H1 (cell line): ENCODE data around the gene NEO1. TPM values are rescaled to one million over a fixed set of nuclear protein-coding genes. Genes with fewer than 3 reads are reported as not detected.

Experiments used
- CTCF ChIA-PET: fragments of 300-600 bp; sonication (Branson Sonifier 250); formaldehyde crosslinking; loops from one replicate; lab custom pipeline; 2021; ENCODE audit not compliant: partially characterized antibody; lab: Charles Lee
- POLR2A ChIA-PET: fragments of 300-600 bp; sonication (Branson Sonifier 250); formaldehyde crosslinking; loops from one replicate; lab custom pipeline; 2021; ENCODE audit warnings: inconsistent platforms; ENCODE audit not compliant: partially characterized antibody; lab: Charles Lee
- DNase-seq, 2 experiments: peaks; one replicate each; pipeline versions ENCODE4 v3.0.0 to v3.0.0-alpha.2; 2010 to 2022; ENCODE audit warnings: low spot score in 2 of 2, low read depth in 1 of 2, mixed read lengths in 1 of 2
- FAIRE-seq: peaks from 2 replicates; lab custom pipeline; 2011; peaks lifted over from hg19 to GRCh38; lab: Jason Lieb, UNC
- H2AFZ ChIP-seq: 2 replicates; pipeline ENCODE4 v1.8.1; 2012; ENCODE audit warnings: low read length, inconsistent platforms
- H2AK5ac ChIP-seq: 2 replicates; pipeline ENCODE4 v1.6.1; 2013; ENCODE audit warnings: low read depth, low read length
- H2BK120ac ChIP-seq: replicated peaks from 2 replicates; pipeline ENCODE3; 2013; ENCODE audit warnings: low read depth, low read length, inconsistent platforms
- H2BK12ac ChIP-seq: 2 replicates; pipeline ENCODE4 v1.6.1; 2013; ENCODE audit warnings: low read depth, low read length
- H2BK15ac ChIP-seq: 2 replicates; pipeline ENCODE4 v1.6.1; 2013; ENCODE audit warnings: low read length
- H2BK20ac ChIP-seq: 2 replicates; pipeline ENCODE4 v1.6.1; 2013; ENCODE audit warnings: low read length
- H2BK5ac ChIP-seq: 2 replicates; pipeline ENCODE4 v1.6.1; 2013; ENCODE audit warnings: low read depth, low read length
- H3K14ac ChIP-seq: 2 replicates; pipeline ENCODE4 v1.6.1; 2013; ENCODE audit warnings: inconsistent platforms; ENCODE audit not compliant: insufficient read length
- H3K18ac ChIP-seq: 2 replicates; pipeline ENCODE4 v1.6.1; 2013; ENCODE audit warnings: low read length; ENCODE audit errors: extremely low read depth
- H3K23ac ChIP-seq: 2 replicates; pipeline ENCODE4 v1.6.1; 2013; ENCODE audit warnings: inconsistent platforms; ENCODE audit not compliant: insufficient read length
- H3K23me2 ChIP-seq: 2 replicates; pipeline ENCODE4 v1.6.1; 2013; ENCODE audit warnings: low read depth, low read length
- H3K27ac ChIP-seq: 2 replicates; pipeline ENCODE4 v1.6.1; 2011; ENCODE audit warnings: low read depth, low read length, inconsistent platforms
- H3K27me3 ChIP-seq, 4 experiments: replicated peaks in 1 of 4; 1 replicate in 1 of 4; 2 replicates in 3 of 4; pipeline versions ENCODE4 v1.6.1 to v1.8.1; 2011 to 2013; ENCODE audit warnings: low read length in 3 of 4, mild to moderate bottlenecking in 3 of 4, inconsistent platforms in 2 of 4, mixed read lengths in 2 of 4, moderate library complexity in 1 of 4; ENCODE audit not compliant: control insufficient read depth in 3 of 4, insufficient read depth in 3 of 4; ENCODE audit errors: extremely low read depth in 1 of 4
- H3K36me3 ChIP-seq, 4 experiments: 2 replicates each; pipeline versions ENCODE4 v1.6.1 to v1.8.1; 2011 to 2013; ENCODE audit warnings: mild to moderate bottlenecking in 4 of 4, low read length in 3 of 4, moderate library complexity in 2 of 4, control low read depth in 1 of 4, inconsistent platforms in 1 of 4; ENCODE audit not compliant: insufficient read depth in 4 of 4, control insufficient read depth in 2 of 4
- H3K4ac ChIP-seq: replicated peaks from 2 replicates; pipeline ENCODE3; 2013; ENCODE audit warnings: low read length, low read depth, mixed read lengths, inconsistent platforms; ENCODE audit not compliant: insufficient read length
- H3K4me1 ChIP-seq, 4 experiments: replicated peaks in 1 of 4; 1 replicate in 1 of 4; 2 replicates in 3 of 4; pipeline versions ENCODE4 v1.6.1 to v1.8.1; 2011 to 2013; ENCODE audit warnings: low read length in 3 of 4, inconsistent platforms in 2 of 4, mixed read lengths in 1 of 4; ENCODE audit not compliant: insufficient read depth in 4 of 4, control insufficient read depth in 3 of 4
- H3K4me2 ChIP-seq, 2 experiments: 2 replicates each; pipeline versions ENCODE4 v1.6.1 to v1.8.1; 2011 to 2013; ENCODE audit warnings: low read depth in 2 of 2, low read length in 2 of 2, control low read depth in 1 of 2, inconsistent platforms in 1 of 2, mild to moderate bottlenecking in 1 of 2; ENCODE audit not compliant: insufficient read depth in 1 of 2
- H3K4me3 ChIP-seq, 4 experiments: fragments of 200-600, 300-600 bp in 1 of 4; sonication (generic), shearing (Covaris generic), sonication (Bioruptor Twin) in 1 of 4; 2 replicates each; pipeline versions ENCODE4 v1.5.1 to v1.8.1; 2011 to 2016; ENCODE audit warnings: low read length in 4 of 4, low read depth in 3 of 4, control low read depth in 2 of 4, inconsistent platforms in 2 of 4, mild to moderate bottlenecking in 2 of 4, mixed read lengths in 1 of 4, moderate library complexity in 1 of 4; ENCODE audit not compliant: insufficient read depth in 2 of 4; ENCODE audit errors: extremely low read depth in 1 of 4
- H3K56ac ChIP-seq: replicated peaks from 2 replicates; pipeline ENCODE3; 2013; ENCODE audit warnings: low read depth, mild to moderate bottlenecking, mixed read lengths, low read length, inconsistent platforms; ENCODE audit not compliant: insufficient read length
- H3K79me1 ChIP-seq: 2 replicates; pipeline ENCODE4 v1.6.1; 2013; ENCODE audit warnings: low read depth, low read length, control low read depth
- H3K79me2 ChIP-seq, 2 experiments: 2 replicates each; pipeline versions ENCODE4 v1.6.1 to v1.8.1; 2012 to 2013; ENCODE audit warnings: low read length in 2 of 2, mild to moderate bottlenecking in 2 of 2, inconsistent platforms in 1 of 2; ENCODE audit not compliant: insufficient read depth in 2 of 2, control insufficient read depth in 1 of 2
- H3K9ac ChIP-seq, 4 experiments: replicated peaks in 1 of 4; 1 replicate in 1 of 4; 2 replicates in 3 of 4; pipeline versions ENCODE4 v1.6.1 to v1.8.1; 2011 to 2013; ENCODE audit warnings: low read depth in 3 of 4, low read length in 3 of 4, control low read depth in 2 of 4, mild to moderate bottlenecking in 2 of 4, moderate library complexity in 2 of 4, inconsistent platforms in 1 of 4; ENCODE audit errors: extremely low read depth in 1 of 4
- H3K9me3 ChIP-seq, 2 experiments: 2 replicates each; pipeline versions ENCODE4 v1.6.1 to v1.8.1; 2012 to 2013; ENCODE audit warnings: mild to moderate bottlenecking in 2 of 2, moderate library complexity in 2 of 2, control low read depth in 1 of 2, inconsistent platforms in 1 of 2, low read depth in 1 of 2, low read length in 1 of 2, mixed read lengths in 1 of 2; ENCODE audit not compliant: insufficient read depth in 2 of 2
- H4K20me1 ChIP-seq, 2 experiments: replicated peaks in 1 of 2; 2 replicates each; pipeline versions ENCODE3 to v1.8.1; 2011 to 2013; ENCODE audit warnings: inconsistent platforms in 2 of 2, low read length in 2 of 2, mild to moderate bottlenecking in 1 of 2; ENCODE audit not compliant: insufficient read depth in 2 of 2, control insufficient read depth in 1 of 2
- H4K5ac ChIP-seq: 2 replicates; pipeline ENCODE4 v1.6.1; 2013; ENCODE audit warnings: low read length, low read depth, mixed read lengths, inconsistent platforms; ENCODE audit not compliant: insufficient read length
- H4K8ac ChIP-seq: 2 replicates; pipeline ENCODE4 v1.8.0; 2013; ENCODE audit warnings: mild to moderate bottlenecking, moderate library complexity, low read length, inconsistent platforms; ENCODE audit not compliant: insufficient read depth; ENCODE audit errors: extremely low read depth
- H4K91ac ChIP-seq: replicated peaks from 2 replicates; pipeline ENCODE3; 2013; ENCODE audit warnings: low read length, mixed read lengths, inconsistent platforms; ENCODE audit not compliant: insufficient read length
- ATF2 ChIP-seq: IDR thresholded peaks from 2 replicates; pipeline ENCODE4 v1.6.1; 2012; ENCODE audit warnings: low read length, inconsistent platforms
- CHD2 ChIP-seq: IDR thresholded peaks from 2 replicates; pipeline ENCODE4 v1.6.1; 2012; ENCODE audit warnings: low read length, improper control_type of control experiment
- E2F6 ChIP-seq: IDR thresholded peaks from 2 replicates; pipeline ENCODE4 v1.6.1; 2012; ENCODE audit warnings: inconsistent platforms
- KDM4A ChIP-seq: IDR thresholded peaks from one replicate; pipeline ENCODE4 v1.7.1; 2012; ENCODE audit warnings: low read depth, mild to moderate bottlenecking, moderate library complexity, low read length, inconsistent platforms; ENCODE audit not compliant: severe bottlenecking
- TAF1 ChIP-seq: IDR thresholded peaks from 2 replicates; pipeline ENCODE4 v1.6.1; 2011; ENCODE audit warnings: mild to moderate bottlenecking, low read depth, low read length
- TEAD4 ChIP-seq: IDR thresholded peaks from 2 replicates; pipeline ENCODE4 v1.6.1; 2012; ENCODE audit warnings: low read depth, low read length, inconsistent platforms, mixed read lengths
- WGBS, 2 experiments: shearing (Covaris generic) in 1 of 2; methylation state at CpG; one replicate each; pipeline versions ENCODE4 v1.1.6 to v1.1.7; 2013 to 2015; ENCODE audit warnings: low lambda C conversion rate in 2 of 2, mixed read lengths in 2 of 2, inconsistent platforms in 1 of 2, low coverage in 1 of 2, missing lambda C conversion rate in 1 of 2; ENCODE audit not compliant: insufficient replicate concordance in 2 of 2, insufficient coverage in 1 of 2, insufficient read length in 1 of 2; ENCODE audit errors: extremely low coverage in 1 of 2, missing lambda C conversion rate in 1 of 2; 5-methylcytosine and 5-hydroxymethylcytosine counted together
- polyA plus RNA-seq, 7 experiments: library from polyadenylated mRNA; depleted of rRNA in 3 of 7; stranded (reverse) in 5 of 7; unstranded in 2 of 7; fragments of >200 nt in 5 of 7; fragments of 200-250 nt in 2 of 7; gene quantifications; 1 replicate in 5 of 7; 2 replicates in 1 of 7; 4 replicates in 1 of 7; pipeline versions ENCODE4 v1.2.1 to v1.2.3, GENCODE V29; 2011 to 2013; ENCODE audit warnings: missing spikeins in 2 of 7, mixed read lengths in 2 of 7
- total RNA-seq: library from RNA; stranded (reverse); fragmentation: NEBNext Ultra II Directional; extraction: Animal tissue kit (Norgen Biotek cat#: 25700); gene quantifications from 2 replicates; pipeline ENCODE4 v1.2.1, GENCODE V29; 2021

The NEO1 gene
- total and polyA plus RNA-seq, 2 of the 8 experiments (the other 6 are each of a cell fraction or from before 2014, with no cell fraction given), result 36.0 to 51.0 TPM

GRCh38 chr15:73021139-73021621, 31.1 kb upstream of the NEO1 start:
- Histone ChIP-seq H3K4me3 (peak overlapping the region in 1 of 4 experiments; percentile 33; a peak in 1 of 8 replicates), H3K23ac (no peak overlapping the region), H2BK15ac (no peak overlapping the region), H4K91ac (no peak overlapping the region), H3K9me3 (no peaks in the 10 kb centered on the region), H3K27me3 (no peaks in the 10 kb centered on the region), H2AFZ (0 out of 2 replicates have a peak overlapping the region, but pooled peaks have one; percentile 55), H4K20me1 (no peaks in the 10 kb centered on the region), H3K9ac (no peak overlapping the region), H4K8ac (no peak overlapping the region), H3K4ac (no peak overlapping the region), H3K79me2 (no peaks in the 10 kb centered on the region), H2BK12ac (no peak overlapping the region), H3K18ac (no peak overlapping the region; the same call in 1 of the 2 replicates), H3K23me2 (no peaks in the 10 kb centered on the region), H3K4me1 (peaks cover 2 to 18% (median 10%) of the 10 kb centered on the region in 4 experiments), H3K56ac (no peak overlapping the region), H3K36me3 (no peaks in the 10 kb centered on the region)
- DNase-seq (peak; percentile 13 to 57), FAIRE-seq (no peak)
- 30% methylated on average over 8 of the region's 8 CpGs; no CpG with 5 or more reads in 1 of the 2 experiments for WGBS, 2 experiments
- POLR2A ChIA-PET, result no interaction called here
- TF ChIP-seq CHD2 (no peak), ATF2 (0 out of 2 replicates have a peak, but pooled peaks have one; percentile 42), E2F6 (peak; percentile 26; the same call in 1 of the 2 replicates), TEAD4 (peak; percentile 90), KDM4A (no peak), TAF1 (no peak)
- TF ChIP-seq, all 59 proteins: peak for 3
- peak overlapping the region; percentile 56 to 64 for H3K4me2 ChIP-seq
- H2AK5ac ChIP-seq, result no peak overlapping the region
- no peak overlapping the region for H3K27ac ChIP-seq
- H2BK20ac ChIP-seq, result peak overlapping the region; percentile 29; the same call in 1 of the 2 replicates
- CTCF ChIA-PET, result interaction anchor here (1.0 kb wide), 1 partner anchor 221 kb away, joined by 3 read pairs; no protein-coding TSS in a partner anchor
- H3K79me1 ChIP-seq, result no peaks in the 10 kb centered on the region
- H2BK5ac ChIP-seq, result 0 out of 2 replicates have a peak overlapping the region, but pooled peaks have one; percentile 40
- no peak overlapping the region for H4K5ac ChIP-seq
- H2BK120ac ChIP-seq, result no peak overlapping the region
- H3K14ac ChIP-seq, result no peak overlapping the region
